A549 (cell line): ENCODE data around the gene EEIG1.

ENCODE experiments used
- CHD2 ChIP-seq: fragments of 150-350 bp; IDR thresholded peaks from 2 replicates; pipeline ENCODE4 v1.6.1; 2014; ENCODE audit warnings: low read length; ENCODE audit not compliant: partially characterized antibody
- CTCF ChIP-seq: fragments of >200 bp; sonication (Bioruptor Twin); formaldehyde crosslinking; IDR thresholded peaks from 3 replicates; pipeline ENCODE4 v1.5.1; 2016
- FOSL2 ChIP-seq, 2 experiments: fragments of 450-650 bp in 1 of 2; fragments of >200 bp in 1 of 2; sonication (Bioruptor Twin) in 1 of 2; formaldehyde crosslinking; IDR thresholded peaks; 2 replicates each; pipeline versions ENCODE4 v1.5.0 to v1.6.1; 2016 to 2020; ENCODE audit warnings: mild to moderate bottlenecking in 1 of 2, moderate library complexity in 1 of 2
- HMGXB4 ChIP-seq: fragments of 250-450 bp; sonication (Bioruptor Pico); IDR thresholded peaks from 2 replicates; pipeline ENCODE4 v1.5.0; 2021; ENCODE audit warnings: mild to moderate bottlenecking, moderate library complexity, borderline replicate concordance
- JUN ChIP-seq, 2 experiments: fragments of >200 bp; sonication (Bioruptor Twin); formaldehyde crosslinking; IDR thresholded peaks; 2 replicates in 1 of 2; 3 replicates in 1 of 2; pipeline ENCODE4 v1.6.1; 2016 to 2017
- MAFK ChIP-seq: fragments of 450-650 bp; IDR thresholded peaks from 2 replicates; pipeline ENCODE4 v1.6.1; 2014; ENCODE audit not compliant: partially characterized antibody
- MAX ChIP-seq: IDR thresholded peaks from 2 replicates; pipeline ENCODE4 v1.6.1; 2012
- NR3C1 ChIP-seq: fragments of >200 bp; sonication (Bioruptor Twin); formaldehyde crosslinking; IDR thresholded peaks from 3 replicates; pipeline ENCODE4 v1.6.1; 2017
- POLR2A ChIP-seq: IDR thresholded peaks from 2 replicates; pipeline ENCODE4 v1.6.1; 2012; ENCODE audit warnings: mild to moderate bottlenecking, low read length
- RAD21 ChIP-seq, 2 experiments: fragments of >200 bp in 1 of 2; sonication (Bioruptor Twin) in 1 of 2; formaldehyde crosslinking in 1 of 2; IDR thresholded peaks in 1 of 2; conservative IDR thresholded peaks in 1 of 2; 2 replicates in 1 of 2; 3 replicates in 1 of 2; pipeline ENCODE4 v1.6.1; 2012 to 2018; ENCODE audit warnings: inconsistent platforms in 1 of 2
- REST ChIP-seq: fragments of 200-600 bp; sonication (generic); IDR thresholded peaks from 2 replicates; pipeline ENCODE4 v1.6.1; 2016; ENCODE audit warnings: antibody characterized with exemption, mild to moderate bottlenecking, moderate library complexity
- RFX5 ChIP-seq: fragments of 450-650 bp; IDR thresholded peaks from 2 replicates; pipeline ENCODE4 v1.7.1; 2014; ENCODE audit warnings: antibody characterized with exemption, mild to moderate bottlenecking, moderate library complexity
- USF2 ChIP-seq: fragments of 450-650 bp; IDR thresholded peaks from 2 replicates; pipeline ENCODE4 v1.6.1; 2014; ENCODE audit warnings: antibody characterized with exemption

GRCh38 chr9:127944586-127945218 lies 36.1 kb downstream of the EEIG1 start:
- TF ChIP-seq REST (no peak), RAD21 (conservative IDR thresholded peaks at IDR 0.05 in 1 of 2, IDR thresholded peaks at IDR 0.05 in 1 of 2) (no peak), CTCF (no peak), FOSL2 (IDR thresholded peaks at IDR 0.05) (no peak), FOSL2 (CRISPR knock-in tag; IDR thresholded peaks at IDR 0.05) (no peak), JUN (IDR thresholded peaks at IDR 0.05) (no peak), POLR2A (no peak), MAFK (no peak), NR3C1 (no peak), CHD2 (no peak), RFX5 (no peak), MAX (no peak), HMGXB4 (CRISPR knock-in tag) (no peak), USF2 (no peak)
